ENCODE results near the gene CFAP77.
"Not testable (repeated sequence)": the region's sequence is repeated elsewhere in the genome, so short reads cannot be mapped to it uniquely, and the experiment has no call there.

The CFAP77 gene

DNA sequence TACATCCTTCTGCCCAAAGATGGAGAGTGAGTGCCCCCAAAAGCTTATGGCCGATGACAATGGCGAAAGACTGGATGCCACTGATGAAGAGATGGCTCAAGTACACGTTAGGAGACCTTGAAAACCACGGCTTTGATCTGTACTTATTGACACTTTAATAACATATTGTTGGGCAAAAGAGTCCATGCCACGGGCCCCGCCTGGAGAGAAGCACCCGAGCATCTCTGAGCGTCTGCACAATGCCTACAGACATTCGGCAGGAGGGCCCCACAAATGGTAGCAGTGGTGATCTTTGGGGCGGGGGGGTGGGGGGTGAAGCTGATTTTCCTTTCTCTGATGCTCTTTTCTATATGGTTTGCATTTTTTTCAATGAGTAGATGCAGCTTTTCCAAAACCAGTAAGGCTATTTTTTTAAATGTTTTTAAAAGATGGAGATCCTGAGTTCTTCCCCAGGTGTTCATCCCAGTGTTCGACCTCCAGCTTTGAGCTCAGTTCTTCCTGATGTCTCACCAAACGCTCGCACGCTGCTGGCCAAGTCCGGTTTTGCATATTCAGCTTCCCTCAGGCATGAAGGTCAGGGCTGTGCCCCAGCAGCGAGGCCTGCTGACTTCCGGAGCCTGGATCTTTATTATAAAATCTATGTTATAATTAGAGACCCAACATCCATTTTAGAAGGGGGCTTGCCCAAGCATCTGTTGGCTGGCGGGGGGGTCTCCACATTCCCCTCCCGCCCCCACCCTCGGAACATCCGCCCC, 138.1 kb downstream of the CFAP77 start:
- no peak for DNase-seq (ENCODE audit: low read depth)

DNA sequence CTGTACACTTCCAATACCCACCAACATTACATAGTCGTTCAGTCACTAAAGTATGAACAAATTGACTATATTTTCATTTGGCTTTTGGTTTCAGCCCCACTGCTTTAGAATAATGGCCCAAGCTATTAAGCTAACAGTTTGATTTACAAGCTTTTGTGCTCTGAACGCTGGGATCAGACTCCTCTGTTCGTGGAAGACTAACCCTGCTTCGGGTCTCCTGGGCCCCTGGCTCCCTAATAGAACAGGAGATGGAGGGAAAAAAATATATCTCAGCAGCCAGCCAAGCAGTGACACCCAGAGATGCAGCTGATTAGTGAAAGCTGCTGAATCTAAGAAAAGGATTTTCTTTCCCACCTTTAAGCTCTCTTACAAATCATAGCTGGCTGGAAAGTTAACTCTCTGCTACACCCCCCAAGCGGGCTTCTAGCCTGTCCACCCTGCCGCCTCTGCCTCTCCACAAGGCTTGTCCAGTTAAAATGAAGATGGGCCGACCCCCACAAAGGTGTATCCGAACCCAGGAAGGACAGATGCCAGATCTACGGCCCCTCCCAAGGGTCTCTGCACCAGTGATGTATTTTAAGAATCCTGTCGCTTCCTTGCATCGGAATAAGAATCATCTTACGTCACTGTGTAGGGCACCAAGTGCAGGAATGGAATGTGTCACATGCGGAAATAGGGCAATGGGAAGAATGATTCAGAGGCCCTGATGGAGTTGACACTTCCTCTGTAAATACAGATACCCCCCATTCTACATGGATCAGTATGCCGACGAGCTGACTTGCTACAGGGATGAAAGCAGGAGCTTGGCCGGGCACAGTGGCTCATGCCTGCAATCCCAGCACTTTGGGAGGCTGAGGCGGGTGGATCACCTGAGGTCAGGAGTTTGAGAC, 139.0 kb downstream of the CFAP77 start:
- no peak for DNase-seq (ENCODE audit: low read depth)

DNA sequence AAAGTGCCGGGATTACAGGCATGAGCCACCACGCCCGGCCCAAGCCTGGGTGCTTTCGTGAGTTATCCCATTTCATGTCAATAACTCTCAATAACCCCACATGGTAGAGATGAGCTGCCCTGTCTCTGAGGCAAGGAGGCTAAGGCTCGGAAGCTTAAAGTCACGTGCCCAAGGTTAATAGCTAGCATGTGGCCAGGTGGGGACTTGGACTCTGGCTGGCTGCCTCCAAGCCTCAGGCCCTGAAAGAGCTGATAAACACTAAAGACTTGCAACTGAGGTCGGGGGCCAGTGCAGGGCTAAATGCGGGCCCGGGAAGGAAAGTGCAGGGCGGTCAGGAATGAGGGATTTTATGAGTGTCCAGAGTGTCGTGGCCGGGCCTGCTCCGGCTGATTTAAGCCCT, 141.5 kb downstream of the CFAP77 start:
- no peak for DNase-seq (ENCODE audit: low read depth)

DNA sequence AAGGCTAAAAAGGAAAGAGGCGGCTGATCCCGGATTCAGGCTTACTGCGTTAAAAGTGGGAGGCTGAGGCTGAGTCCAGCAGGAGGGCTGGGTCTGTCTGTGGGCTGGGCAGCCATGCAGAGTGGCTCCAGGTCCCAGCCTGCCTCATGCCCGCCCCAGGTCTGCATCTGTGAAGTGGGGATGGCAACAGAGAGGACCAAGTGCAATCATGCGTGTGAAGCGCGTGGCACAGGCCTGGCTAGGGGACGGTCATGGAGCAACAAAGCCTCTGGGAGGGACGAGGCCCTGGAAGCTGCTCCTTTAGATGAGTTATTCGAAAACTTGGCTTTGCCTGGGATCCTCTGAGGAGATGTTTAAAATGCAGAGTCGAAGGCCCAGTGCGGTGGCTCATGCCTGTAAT, 142.0 kb downstream of the CFAP77 start:
- DNase-seq (ENCODE audit: low read depth) = no peak

DNA sequence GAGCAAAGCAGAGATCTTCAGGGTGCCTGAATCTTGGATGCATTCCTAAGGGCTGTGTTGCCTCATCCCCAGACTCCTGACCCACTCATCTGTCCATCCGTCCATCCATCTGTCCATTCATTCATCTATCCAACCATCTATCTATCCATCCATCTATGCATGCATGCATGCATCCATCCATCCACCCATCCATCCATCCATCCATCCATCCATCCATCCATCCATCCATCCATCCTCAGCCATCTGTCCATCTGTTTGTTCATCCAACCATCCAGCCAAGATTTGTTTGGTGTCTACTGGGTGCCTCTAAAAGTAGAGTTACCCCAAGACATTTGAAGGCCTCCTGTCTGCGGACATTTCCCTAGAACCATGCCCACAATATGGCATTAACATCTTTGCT, 144.7 kb downstream of the CFAP77 start:
- DNase-seq (ENCODE audit: low read depth) = no peak

DNA sequence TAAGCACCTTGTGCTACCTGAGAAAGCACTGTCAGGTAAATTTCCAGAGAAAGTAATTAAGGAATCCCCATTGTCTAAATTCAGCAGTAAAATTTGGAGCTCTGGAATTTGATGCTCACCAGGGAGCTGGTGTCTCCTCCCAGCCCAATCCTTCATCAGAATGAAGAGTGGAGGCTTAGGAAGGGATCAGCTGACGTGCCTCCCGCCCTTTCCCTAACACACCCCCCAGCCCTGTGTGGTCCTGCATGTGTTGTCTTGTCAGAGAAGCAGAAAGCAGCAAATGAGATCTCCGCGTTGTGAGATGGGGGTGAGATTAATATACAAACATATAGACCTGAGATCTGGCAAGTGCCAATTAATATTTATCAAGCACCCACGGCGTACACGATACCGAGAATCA, 145.5 kb downstream of the CFAP77 start:
- DNase-seq (ENCODE audit: low read depth) = no peak

DNA sequence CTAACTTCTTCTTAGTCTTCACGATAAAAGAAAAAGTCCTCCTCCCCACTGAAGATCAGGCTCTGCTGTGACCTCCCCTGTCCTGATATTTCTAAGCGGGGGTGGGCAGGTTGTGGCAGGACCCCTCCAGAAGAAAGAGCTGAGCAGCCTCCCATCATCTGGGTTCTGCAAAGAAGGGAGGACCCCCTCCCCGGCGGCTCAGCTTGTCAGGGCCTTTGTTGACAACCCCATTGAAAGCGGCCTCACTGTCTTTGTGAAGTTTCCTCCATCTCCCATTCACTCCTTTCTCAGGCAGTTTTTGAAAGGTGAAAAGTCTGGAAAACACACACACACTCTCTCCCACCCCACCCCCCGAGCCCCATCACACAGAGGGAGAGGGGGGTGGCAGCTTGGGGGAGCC, 146.2 kb downstream of the CFAP77 start:
- DNase-seq (ENCODE audit: low read depth) = no peak

DNA sequence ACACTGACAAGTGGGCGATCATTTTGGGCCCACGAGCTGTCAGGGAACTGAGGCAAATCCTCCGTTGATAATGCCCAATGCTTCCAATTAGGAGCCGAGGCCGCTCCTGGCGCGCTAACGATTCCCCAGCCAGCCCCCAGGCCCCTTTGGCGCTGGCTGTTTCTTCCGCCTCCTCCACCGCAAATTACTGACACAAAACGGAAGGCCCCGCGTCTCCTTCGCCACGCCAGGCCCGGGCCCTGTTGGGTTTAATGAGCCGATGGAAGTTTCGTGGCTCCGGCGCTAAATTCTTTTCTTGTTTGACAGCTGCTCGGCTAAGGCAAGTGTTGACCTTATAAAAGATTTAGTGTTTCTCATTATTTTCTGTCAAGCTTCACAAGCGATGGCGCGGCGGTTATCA, 146.7 kb downstream of the CFAP77 start:
- no peak for DNase-seq (ENCODE audit: low read depth)

DNA sequence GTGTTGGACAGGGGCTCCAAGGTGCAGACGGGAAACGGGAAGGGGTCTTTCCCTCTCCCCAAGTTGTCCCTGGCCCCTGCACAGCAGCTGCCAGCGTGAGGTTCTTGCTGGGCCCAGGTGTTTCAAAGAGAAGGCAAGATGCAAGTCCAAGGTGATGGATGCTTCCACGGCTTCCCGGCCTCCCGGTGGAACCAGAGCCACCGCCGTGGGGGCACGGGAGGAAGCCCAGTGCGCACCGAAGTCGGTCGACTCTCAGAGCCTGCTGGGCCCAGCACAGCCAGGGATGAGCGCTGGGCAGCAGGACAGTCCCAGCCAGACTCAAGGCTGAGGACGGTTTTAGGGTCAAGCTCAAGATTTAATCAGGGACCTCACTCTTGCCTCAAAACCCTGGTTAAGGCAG, 147.1 kb downstream of the CFAP77 start:
- no peak for DNase-seq (ENCODE audit: low read depth)

DNA sequence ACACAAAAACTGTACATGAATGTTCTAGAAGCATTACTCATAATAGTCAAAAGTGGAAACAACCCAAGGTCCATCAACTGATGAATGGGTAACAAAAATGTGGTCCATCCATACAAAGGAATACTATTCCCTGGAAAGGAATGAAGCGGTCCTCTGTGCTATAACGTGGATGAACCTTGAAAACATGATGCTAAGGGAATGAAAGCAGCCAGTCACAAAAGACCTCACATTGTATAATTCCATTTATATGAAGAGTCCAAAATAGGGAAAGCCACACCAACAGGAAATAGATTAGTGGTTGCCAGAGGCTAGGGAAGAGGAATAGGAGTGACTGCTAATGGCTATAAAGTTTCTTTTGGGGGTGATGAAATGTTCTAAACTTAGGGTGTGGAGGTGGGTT, 149.7 kb downstream of the CFAP77 start:
- DNase-seq (ENCODE audit: low read depth) = no peak

DNA sequence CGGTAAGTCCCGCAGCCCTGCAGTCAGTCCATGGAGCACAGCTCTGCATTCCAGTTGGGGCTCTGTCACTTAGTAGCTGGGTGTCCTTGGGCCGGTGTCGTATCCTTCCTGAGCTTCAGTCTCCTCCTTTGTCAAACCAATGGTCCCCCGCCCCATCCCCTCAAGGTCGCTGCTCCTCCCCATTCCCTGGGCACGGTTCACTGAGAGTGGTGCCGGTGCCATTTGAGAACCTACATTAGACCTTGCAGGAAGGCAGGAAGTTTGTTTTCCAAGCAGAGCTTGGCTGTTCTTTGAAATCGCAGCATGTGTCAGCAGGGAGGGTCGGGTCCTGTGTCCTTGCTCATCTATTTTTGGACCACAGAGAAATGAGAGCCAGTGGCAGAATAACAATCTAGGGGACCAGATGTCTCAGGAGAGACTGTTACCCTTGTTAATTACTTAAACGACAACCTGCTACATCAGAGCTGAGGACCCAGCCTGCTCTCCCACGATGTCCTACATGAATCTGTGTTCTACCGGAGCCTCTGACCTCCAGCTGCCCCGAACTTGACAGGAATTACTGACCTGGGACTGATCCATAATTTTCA, 150.7 kb downstream of the CFAP77 start:
- DNase-seq (ENCODE audit: low read depth) = no peak

DNA sequence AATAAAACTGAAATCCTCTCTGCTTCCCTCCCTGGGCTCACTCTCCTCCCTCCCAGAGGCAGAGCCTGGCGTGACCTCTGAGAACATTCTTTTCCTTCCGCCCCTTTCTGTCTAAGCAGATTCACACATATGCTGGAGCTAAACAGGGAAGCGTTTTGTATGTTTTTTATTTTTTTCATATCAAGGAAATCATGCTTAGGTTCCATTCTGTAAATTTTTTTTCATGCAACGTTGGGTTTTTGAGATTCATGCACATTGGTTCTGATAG, 152.2 kb downstream of the CFAP77 start:
- DNase-seq (ENCODE audit: low read depth) = no peak

DNA sequence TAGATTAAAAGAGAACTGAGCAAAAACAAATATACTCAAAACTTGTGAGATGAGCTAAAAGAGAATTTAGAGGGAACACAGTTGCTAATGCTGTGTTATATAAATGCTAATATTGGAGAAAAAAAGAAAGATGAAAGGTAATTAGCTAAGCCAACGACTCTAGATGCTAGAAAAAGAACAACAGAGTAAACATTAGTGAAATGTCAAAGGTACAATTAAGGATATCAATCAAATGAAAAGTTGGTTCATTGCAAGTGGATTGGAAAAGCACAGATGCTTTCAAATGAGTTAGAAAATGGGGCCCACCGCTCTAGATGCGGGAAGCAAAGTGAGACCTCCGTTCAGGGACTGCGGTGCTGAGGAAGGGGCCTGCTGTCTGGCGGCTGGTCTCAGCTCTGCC, 154.5 kb downstream of the CFAP77 start:
- no peak for DNase-seq (ENCODE audit: low read depth)

DNA sequence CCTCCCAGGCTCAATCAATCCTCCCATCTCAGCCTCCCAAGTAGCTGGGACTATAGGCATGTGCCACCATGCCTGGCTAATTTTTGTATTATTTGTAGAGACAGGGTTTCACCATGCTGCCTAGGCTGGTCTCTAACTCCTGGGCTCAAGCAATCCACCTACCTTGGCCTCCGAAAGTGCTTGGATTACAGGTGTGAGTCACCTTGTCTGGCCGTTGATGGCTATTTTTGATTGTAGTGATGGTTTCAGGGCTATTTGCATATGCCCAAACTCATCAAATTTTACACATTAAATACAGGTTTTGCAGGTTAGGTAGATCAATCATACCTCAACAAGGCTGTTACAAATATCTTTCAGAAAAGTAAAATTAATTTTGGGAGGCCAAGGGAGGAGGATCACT, 158.8 kb downstream of the CFAP77 start:
- DNase-seq (ENCODE audit: low read depth) = not testable (repeated sequence)

DNA sequence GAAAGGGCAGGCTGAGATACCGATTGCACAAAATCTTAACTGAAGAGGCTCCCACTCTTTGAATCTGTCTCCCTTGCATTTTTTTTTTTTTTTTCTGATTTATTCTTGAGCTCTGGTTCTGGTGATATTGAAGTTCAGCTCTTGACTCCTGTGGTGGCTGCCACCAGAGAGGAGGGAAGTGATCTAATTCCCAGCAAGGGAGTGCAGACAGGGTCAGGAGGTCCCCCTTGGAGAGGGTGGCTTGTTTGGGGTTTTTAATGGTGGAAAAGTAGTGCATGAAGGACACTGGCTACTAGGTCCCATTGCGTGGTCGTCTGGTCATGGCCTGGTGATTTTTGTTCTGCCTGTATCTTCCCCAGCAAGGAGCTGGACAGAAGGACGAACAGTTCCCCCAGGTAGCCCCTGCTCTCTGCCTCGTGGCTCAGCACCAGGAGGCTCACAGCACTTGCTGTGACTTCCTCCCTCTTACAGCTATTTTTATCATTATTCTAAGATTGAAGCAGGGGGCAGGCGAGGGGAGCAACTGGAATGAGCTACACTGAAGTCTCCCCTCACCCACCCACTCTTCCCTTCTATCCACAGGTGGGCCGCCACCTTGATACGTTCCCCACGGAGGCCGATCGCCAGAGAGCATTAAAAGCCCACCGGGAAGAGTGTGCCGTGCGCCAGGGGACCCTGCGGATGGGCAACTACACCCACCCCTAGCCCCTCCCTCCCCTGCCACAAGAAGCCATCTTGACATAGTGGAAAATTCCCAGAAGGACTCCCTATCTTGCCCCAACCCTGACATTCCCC, 162.0 kb downstream of the CFAP77 start:
- DNase-seq (ENCODE audit: low read depth) = no peak

DNA sequence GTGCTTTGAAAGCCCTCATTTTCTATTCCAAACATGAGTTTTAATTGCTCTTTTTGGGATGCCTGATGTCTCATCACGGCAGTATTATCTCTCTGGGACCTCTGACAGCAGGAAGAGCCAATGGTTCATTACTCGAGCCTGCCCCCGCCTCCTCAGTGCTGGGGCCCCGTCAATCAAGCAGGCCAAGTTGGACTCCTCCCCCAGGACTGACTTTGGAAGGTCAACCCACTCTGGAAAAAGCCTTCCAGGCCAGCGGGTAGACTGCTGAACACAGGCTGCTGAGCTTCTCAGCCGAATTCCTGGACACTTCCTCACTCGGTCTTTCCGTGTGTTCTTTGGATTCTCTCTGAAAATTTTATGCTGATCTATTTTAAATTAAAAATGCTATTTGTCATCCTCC, 162.9 kb downstream of the CFAP77 start:
- DNase-seq (ENCODE audit: low read depth) = no peak

DNA sequence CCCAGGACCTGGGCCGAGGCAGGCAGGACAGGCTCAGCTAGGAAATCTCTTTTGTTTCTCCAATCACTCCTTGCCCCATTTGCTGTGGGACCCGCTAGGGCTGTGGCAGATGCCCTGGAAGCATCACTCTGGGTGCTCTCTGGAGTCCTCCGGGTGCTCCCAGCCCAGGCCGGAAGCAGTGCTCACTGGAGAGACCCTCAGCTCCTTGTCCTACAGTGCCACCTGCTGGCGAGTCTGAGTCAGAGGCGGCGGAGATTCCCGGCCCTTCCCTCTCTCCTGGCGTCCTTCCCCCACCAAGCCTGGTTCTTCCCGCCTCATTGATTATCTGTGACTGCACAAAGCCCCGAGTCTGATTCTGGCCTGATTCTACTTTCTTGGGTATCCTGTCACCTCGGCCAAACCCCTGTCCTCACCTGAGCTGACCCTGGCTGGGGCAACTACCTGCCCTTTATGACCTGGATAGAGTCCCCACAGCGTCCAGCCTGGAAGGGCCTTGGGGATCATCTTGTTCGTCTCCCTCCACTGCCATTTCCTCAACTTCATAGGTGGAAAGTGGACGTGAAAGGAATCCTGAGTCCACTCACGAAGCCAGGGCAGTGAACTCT, 165.1 kb downstream of the CFAP77 start:
- peak; percentile 14 for DNase-seq (ENCODE audit: low read depth)

DNA sequence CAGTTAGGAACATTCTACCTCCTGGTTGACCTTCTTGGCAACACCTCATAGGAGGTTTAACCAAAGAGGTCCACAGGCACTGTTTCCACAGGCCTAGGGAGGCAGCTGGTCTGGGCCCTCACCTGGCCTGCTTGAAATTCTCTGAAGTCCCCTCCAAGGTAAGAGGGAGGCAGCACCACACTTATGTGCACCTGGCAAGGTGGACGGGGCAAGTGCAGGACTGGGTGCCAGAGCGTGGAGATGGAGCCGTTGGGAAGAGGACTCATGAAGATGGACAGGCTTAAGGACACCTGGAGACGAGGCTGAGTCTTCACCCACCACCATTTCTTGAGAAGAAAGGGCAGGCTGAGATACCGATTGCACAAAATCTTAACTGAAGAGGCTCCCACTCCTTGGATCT, 165.8 kb downstream of the CFAP77 start:
- no peak for DNase-seq (ENCODE audit: low read depth)

DNA sequence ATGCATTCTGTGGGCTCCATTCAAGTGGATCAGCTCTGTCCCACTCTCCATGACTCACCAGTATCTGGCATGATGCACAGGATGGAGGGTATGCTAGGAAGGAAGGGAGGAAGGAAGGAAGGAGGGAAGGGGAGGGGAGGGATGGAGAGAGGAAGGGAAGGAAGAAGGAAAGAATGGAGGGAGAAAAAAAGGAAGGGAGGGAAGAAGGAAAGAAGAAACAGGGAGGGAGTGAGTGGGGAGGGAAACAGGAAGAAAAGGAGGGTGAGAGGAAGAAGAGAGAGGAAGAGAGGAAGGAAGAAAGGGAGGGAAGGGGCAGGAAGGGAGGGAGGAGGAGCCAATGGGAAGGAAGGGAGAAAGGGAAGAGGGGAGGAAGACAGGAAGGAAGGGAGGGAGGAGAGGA, 167.1 kb downstream of the CFAP77 start:
- no peak for DNase-seq (ENCODE audit: low read depth)

DNA sequence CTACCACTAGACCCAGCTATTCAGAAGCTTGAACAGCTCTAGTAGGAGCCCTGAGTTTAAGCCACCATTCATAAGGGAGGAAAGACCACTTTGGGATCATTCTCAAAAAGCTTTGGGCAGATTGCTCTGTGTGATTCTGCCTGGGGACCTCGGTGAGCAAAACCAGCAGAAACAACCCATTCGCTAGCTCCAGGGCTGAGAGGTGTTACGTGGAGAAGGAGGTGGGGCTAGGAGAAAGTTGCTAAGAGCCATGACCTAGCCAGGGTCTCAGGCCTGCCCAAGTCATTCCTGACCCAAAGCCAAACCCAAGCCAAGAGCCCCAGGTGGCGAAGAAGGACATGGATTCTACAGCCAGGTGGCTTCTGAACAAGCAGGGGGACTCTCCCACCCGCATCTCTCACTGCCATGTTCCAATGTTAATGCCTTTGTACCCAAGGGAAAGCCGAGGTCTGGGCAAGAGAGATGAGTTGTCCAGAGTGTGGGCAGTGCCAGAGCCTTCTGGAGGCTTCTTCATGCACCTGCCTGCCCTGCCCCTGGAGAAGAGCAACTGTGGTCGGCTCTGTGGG, 168.4 kb downstream of the CFAP77 start:
- no peak for DNase-seq (ENCODE audit: low read depth)

DNA sequence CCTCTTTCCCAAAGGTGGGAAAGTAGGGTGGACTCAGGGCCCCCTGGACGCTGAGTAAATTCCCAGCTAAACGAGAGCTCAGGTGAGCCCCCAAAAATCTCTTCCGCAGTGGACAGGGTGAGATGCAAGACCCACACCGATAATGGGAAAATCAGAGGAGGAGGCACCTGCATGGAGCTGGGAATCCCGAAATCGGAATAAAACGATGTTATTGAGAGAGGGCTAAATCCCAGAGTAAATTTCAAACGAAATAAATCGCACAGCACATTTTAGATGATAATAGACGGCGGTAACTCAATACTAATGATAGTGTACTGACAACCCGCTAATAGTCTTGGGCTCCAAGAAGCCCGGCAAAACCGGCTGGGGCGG, 169.4 kb downstream of the CFAP77 start:
- no peak for DNase-seq (ENCODE audit: low read depth)

DNA sequence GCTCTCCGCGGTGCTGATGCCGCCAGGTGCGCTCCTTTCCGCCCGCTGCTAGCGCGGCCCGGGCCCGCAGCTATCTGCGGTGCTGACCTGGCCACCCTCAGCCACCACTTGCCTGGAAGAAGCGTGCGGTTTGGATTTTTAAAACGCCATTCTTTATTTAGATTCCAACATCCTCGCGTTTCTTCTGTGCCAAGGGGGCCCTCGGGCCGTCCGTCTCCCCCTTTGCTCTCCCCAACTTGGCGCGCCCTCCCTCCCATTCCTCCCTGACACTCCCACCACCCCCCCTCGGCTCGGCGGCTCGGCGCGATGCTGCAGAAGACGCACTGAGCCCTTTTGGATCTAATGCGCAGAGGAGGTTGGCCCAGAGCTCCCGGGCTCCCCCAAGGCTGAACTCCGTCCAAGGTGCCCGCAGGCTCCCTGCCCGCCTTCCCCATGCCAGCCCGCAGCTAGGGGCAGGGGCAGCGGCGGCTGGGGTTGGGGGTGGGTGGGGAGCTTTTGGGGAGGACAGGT, 172.3 kb downstream of the CFAP77 start, which contains the start of gene BARHL1:
BARHL1 (plus strand) TSS at position 331 of the 510 bp plus-strand sequence. CDS start 192 bp downstream, outside the sequence.
- DNase-seq (ENCODE audit: low read depth) = no peak
